GM13976 (cell line): ENCODE data around the gene MYBPH.

Experiments
- DNase-seq: peaks from one replicate; pipeline ENCODE4 v3.0.0; 2012; ENCODE audit warnings: low spot score
- in situ Hi-C: fragments of 300-500 bp; cut with MboI; formaldehyde crosslinking; loops from one replicate; pipeline ENCODE4 v1.12.0; 2022; ENCODE audit warnings: low sequenced_read_pairs, mixed read lengths, inconsistent platforms; ENCODE audit not compliant: unreplicated experiment
- TF ChIP-seq, protein P1 (sequence below): IDR thresholded peaks from 2 replicates; pipeline ENCODE4 v1.5.1; 2012; ENCODE audit warnings: borderline replicate concordance, mild to moderate bottlenecking; ENCODE audit not compliant: insufficient read depth; ENCODE audit errors: extremely low read depth, missing control alignments, control extremely low read depth

MYBPH gene

DNA sequence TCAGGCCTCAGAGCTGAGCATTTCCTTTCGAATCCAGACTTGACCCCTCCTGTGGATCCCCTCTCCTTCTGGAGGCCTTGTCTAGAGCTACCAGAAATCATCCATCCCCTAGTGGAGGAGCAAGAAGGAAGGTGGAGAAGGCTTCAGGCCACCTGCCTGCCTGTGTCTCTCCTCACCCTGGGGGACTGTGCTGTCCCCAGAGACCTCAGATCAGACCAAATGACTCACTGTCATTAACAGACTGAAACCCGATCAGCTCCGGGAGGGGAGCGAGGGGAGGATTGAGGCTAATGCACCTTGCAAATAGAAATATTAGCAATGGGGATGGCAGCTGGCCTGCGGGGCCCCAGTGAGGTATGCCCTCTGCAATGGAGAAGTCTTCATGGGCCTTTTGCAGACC is 2.1 kb downstream of the MYBPH start:
- peak; percentile 85 for DNase-seq
- TF ChIP-seq, protein P1, sequence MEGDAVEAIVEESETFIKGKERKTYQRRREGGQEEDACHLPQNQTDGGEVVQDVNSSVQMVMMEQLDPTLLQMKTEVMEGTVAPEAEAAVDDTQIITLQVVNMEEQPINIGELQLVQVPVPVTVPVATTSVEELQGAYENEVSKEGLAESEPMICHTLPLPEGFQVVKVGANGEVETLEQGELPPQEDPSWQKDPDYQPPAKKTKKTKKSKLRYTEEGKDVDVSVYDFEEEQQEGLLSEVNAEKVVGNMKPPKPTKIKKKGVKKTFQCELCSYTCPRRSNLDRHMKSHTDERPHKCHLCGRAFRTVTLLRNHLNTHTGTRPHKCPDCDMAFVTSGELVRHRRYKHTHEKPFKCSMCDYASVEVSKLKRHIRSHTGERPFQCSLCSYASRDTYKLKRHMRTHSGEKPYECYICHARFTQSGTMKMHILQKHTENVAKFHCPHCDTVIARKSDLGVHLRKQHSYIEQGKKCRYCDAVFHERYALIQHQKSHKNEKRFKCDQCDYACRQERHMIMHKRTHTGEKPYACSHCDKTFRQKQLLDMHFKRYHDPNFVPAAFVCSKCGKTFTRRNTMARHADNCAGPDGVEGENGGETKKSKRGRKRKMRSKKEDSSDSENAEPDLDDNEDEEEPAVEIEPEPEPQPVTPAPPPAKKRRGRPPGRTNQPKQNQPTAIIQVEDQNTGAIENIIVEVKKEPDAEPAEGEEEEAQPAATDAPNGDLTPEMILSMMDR, result no peak
- in situ Hi-C loops, result no loop called here

DNA sequence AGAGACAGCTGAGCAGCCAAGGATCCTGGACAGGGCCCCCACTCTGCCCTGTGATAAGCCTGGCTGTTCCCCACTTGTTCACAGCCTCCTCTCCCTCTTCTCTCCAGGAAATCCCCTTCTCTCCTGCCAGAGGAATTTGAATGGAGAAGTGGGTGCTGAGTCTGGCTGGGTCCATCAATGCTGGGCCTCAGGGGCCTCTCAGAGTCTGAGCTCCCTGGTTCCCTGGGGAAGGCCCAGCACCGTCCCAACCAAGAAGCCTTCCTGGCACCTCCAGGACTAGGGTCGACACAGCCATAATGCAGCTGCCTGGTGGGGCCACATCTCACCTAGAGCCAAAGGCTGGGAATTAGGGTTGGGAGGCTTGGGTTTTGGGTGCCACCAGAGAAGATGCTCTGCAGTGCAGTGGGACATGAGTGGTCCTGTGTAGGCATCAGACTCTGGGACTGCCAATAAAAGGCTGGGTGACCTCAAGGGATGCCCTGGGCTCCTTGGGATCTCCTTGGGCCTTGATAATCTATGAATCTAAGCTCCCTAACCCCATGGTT is 2.5 kb downstream of the MYBPH start:
- TF ChIP-seq, protein P1, result no peak
- DNase-seq, result no peak
- in situ Hi-C loops, result no loop called here

DNA sequence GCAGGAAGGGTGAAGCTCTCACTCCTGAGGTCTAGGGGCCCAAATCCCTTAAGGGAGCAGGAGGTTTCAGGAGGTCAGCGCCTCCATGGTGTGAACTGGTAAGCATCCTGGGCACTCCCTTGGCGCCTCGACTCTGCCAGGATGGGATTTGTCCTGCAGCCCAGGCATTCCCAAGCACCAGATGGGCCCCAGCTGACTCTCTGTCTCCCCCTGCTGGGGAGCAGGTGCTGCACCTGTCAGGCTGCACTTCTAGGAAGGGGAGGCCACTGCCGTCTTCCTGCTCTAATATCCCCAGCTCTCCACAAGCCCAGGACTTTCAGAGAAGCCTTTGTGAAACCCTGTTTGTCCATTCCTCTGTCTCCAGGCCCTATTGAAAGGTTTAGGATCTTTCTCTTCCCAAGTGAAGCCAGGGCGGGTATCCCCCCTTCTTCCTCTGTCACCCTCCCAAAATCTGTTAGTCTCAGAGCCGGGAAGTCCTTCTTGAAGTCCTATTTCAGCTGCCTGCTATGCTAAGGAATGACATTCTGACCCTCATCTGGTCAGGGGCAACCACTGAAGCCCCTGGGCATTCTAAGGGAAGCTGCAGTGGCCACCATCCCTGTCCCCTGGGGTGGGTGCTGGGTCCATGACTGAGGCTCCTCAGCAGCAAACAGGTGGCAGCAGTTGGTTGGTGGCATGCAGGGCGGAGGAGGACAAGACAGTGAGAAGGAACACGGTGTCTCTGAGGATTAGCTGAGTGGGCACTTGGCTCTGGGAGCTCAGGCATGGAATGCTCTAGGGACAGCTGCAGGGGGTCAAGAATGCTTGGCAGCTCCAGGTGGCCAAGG is 3.2 kb downstream of the MYBPH start:
- in situ Hi-C loops, result no loop called here

DNA sequence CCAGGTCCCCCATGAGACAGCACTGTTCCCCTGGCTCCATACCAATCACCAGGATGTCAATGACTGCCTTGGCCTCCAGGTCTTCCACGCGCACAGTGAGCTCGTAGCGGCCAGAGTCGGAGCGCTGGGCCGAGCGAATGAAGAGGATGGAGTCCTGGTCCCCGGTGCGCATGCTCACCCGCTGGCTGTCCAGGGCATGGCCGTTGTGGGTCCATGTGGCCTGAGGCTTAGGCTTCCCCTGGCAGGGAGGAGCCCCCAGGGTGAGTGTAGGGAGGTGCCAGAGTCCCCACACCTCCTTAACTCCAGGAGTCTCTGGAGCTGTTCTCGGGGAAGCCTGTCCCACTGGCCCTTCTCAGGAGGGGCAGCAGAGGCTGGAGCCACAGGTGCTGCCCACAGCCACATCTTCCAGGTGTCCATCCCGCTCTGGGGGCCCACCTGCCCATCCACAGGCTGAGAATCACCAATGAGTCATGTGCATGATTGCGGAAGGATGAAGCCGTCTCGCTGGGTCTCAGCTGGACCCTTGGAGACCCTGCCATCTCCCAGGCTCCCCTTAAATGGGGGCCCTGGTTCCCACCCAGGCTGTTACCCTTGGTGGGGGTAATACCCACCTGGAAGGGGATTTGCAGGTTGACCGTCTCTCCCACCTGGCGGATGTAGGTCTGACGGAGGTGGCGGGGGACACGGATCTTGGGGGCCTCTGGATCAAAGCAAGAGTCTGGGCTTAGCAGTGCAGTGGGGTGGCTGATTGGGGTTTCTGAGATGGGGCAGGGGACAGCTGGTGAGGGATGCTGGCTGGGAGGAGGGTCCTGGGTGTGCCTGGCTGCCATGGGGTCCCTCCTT is 4.1 kb downstream of the MYBPH start:
- no peak for DNase-seq
- TF ChIP-seq, protein P1, result no peak
- in situ Hi-C loops, result no loop called here

More for the DNA sequence above, 3.2 kb downstream of the MYBPH start:
- TF ChIP-seq, protein P1, result peak; percentile 87
- peak; percentile 86 for DNase-seq

DNA sequence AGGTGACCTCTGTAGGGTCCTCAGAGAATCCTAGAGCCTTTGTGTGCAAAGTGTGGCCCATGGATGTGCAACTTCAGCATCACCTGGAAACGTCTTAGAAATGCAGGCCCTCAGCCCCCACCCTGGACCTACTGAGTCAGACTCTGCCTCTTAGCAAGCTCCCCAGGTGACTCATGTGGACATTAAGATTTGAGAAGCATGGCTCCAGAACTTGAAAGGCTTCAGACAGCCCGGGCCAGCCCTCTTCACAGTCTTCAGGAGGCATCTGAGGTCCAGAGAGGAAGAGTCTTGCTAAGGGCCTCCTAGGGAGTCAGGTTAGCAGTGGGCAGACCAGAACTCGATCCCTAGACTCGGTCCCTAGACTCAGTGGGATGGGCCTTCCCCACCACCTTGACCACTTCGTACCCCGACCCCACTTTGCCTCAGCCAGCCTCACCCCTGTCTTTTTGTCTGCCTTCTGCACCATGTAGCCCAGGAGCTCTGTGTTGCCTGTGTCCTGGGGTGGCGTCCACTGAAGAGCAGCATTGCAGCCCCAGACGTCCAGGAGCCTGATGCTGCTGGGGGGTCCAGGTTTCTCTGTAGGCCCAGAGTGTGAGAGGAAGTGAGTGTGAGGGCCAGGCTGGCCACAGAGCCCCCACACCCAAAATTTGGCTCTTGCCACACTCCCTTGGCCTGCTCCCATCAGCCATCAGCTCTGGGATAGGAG is 4.8 kb downstream of the MYBPH start:
- TF ChIP-seq, protein P1, result no peak
- DNase-seq, result no peak
- in situ Hi-C loops, result no loop called here
